H9 (cell line): Measurements from ENCODE around the gene CTDSPL. TPM values are rescaled to one million over a fixed set of nuclear protein-coding genes. Genes with fewer than 3 reads are reported as not detected.

Source experiments
- DNase-seq: peaks from one replicate; pipeline ENCODE4 v3.0.0-alpha.2; 2017
- H2AFZ ChIP-seq: one replicate; pipeline ENCODE4 v1.6.1; 2013; ENCODE audit warnings: mild to moderate bottlenecking, low read length, control low read depth, moderate library complexity
- H2AK5ac ChIP-seq: 2 replicates; pipeline ENCODE4 v1.6.1; 2013; ENCODE audit warnings: low read length, control low read depth, mixed read lengths; ENCODE audit not compliant: insufficient read length
- H2BK120ac ChIP-seq: one replicate; pipeline ENCODE4 v1.6.1; 2013; ENCODE audit warnings: low read depth, mild to moderate bottlenecking, low read length, control low read depth, inconsistent platforms; ENCODE audit not compliant: poor library complexity, severe bottlenecking
- H2BK12ac ChIP-seq: 2 replicates; pipeline ENCODE4 v1.6.1; 2013; ENCODE audit warnings: low read length, control low read depth, mixed read lengths, low read depth; ENCODE audit not compliant: insufficient read length
- H2BK15ac ChIP-seq: 2 replicates; pipeline ENCODE4 v1.6.1; 2013; ENCODE audit warnings: low read depth, low read length, control low read depth
- H2BK20ac ChIP-seq: one replicate; pipeline ENCODE4 v1.6.1; 2013; ENCODE audit warnings: low read depth, mild to moderate bottlenecking, low read length, control low read depth, inconsistent platforms; ENCODE audit not compliant: poor library complexity, severe bottlenecking
- H2BK5ac ChIP-seq: 2 replicates; pipeline ENCODE4 v1.6.1; 2013; ENCODE audit warnings: low read length, control low read depth, mixed read lengths; ENCODE audit not compliant: insufficient read length
- H3K14ac ChIP-seq: 2 replicates; pipeline ENCODE4 v1.6.1; 2013; ENCODE audit warnings: low read length, control low read depth; ENCODE audit not compliant: insufficient read depth
- H3K18ac ChIP-seq: 2 replicates; pipeline ENCODE4 v1.6.1; 2013; ENCODE audit warnings: low read depth, mild to moderate bottlenecking, mixed read lengths, low read length, control low read depth; ENCODE audit not compliant: insufficient read length
- H3K23ac ChIP-seq: 2 replicates; pipeline ENCODE4 v1.6.1; 2013; ENCODE audit warnings: low read length, control low read depth, mixed read lengths, low read depth; ENCODE audit not compliant: insufficient read length
- H3K23me2 ChIP-seq: 2 replicates; pipeline ENCODE4 v1.6.1; 2013; ENCODE audit warnings: low read depth, mild to moderate bottlenecking, mixed read lengths, low read length, control low read depth; ENCODE audit not compliant: insufficient read length, poor library complexity, severe bottlenecking
- H3K27ac ChIP-seq: 2 replicates; pipeline ENCODE4 v1.5.1; 2013; ENCODE audit warnings: low read length, control low read depth, mixed read lengths, low read depth; ENCODE audit not compliant: insufficient read length
- H3K27me3 ChIP-seq: 2 replicates; pipeline ENCODE4 v1.6.1; 2013; ENCODE audit warnings: low read length, control low read depth, inconsistent platforms; ENCODE audit not compliant: insufficient read depth
- H3K4ac ChIP-seq: 2 replicates; pipeline ENCODE4 v1.6.1; 2013; ENCODE audit warnings: low read depth, mild to moderate bottlenecking, control low read depth, inconsistent platforms, low read length, moderate library complexity
- H3K4me1 ChIP-seq: 2 replicates; pipeline ENCODE4 v1.6.1; 2013; ENCODE audit warnings: low read length, control low read depth, inconsistent platforms; ENCODE audit not compliant: insufficient read depth
- H3K4me2 ChIP-seq: 2 replicates; pipeline ENCODE4 v1.6.1; 2013; ENCODE audit warnings: low read length, control low read depth, mixed read lengths; ENCODE audit not compliant: insufficient read length, insufficient read depth
- H3K56ac ChIP-seq: 2 replicates; pipeline ENCODE4 v1.6.1; 2013; ENCODE audit warnings: low read depth, mild to moderate bottlenecking, mixed read lengths, low read length, control low read depth; ENCODE audit not compliant: insufficient read length
- H3K79me1 ChIP-seq: 2 replicates; pipeline ENCODE4 v1.6.1; 2013; ENCODE audit warnings: low read depth, mild to moderate bottlenecking, moderate library complexity, low read length, control low read depth, inconsistent platforms; ENCODE audit not compliant: insufficient read depth, poor library complexity, severe bottlenecking
- H3K79me2 ChIP-seq: 2 replicates; pipeline ENCODE4 v1.6.1; 2013; ENCODE audit warnings: low read length, control low read depth, inconsistent platforms; ENCODE audit not compliant: insufficient read depth
- H3K9ac ChIP-seq: 2 replicates; pipeline ENCODE4 v1.6.1; 2013; ENCODE audit warnings: low read length, control low read depth, mixed read lengths; ENCODE audit not compliant: insufficient read length; ENCODE audit errors: extremely low read depth
- H3K9me3 ChIP-seq: one replicate; pipeline ENCODE4 v1.6.1; 2013; ENCODE audit warnings: low read depth, low read length, inconsistent platforms; ENCODE audit not compliant: control insufficient read depth
- H3T11ph ChIP-seq: one replicate; pipeline ENCODE4 v1.6.1; 2013; ENCODE audit warnings: mild to moderate bottlenecking, low read length, control low read depth, inconsistent platforms
- H4K20me1 ChIP-seq: one replicate; pipeline ENCODE4 v1.6.1; 2013; ENCODE audit not compliant: control insufficient read depth, insufficient read length, insufficient read depth
- H4K5ac ChIP-seq: 2 replicates; pipeline ENCODE4 v1.6.1; 2013; ENCODE audit warnings: low read depth, mild to moderate bottlenecking, mixed read lengths, low read length, control low read depth; ENCODE audit not compliant: insufficient read length
- H4K8ac ChIP-seq: replicated peaks from 2 replicates; pipeline ENCODE4 v1.6.1; 2013; ENCODE audit warnings: low read length, control low read depth, mixed read lengths, low read depth; ENCODE audit not compliant: insufficient read length
- H4K91ac ChIP-seq: 2 replicates; pipeline ENCODE4 v1.6.1; 2013; ENCODE audit warnings: low read depth, mild to moderate bottlenecking, moderate library complexity, mixed read lengths, low read length, control low read depth; ENCODE audit not compliant: insufficient read length
- H3K27ac Mint-ChIP-seq, 3 experiments: 2 replicates in 2 of 3; 3 replicates in 1 of 3; pipeline ENCODE4 v1.8.0; 2020 to 2021; ENCODE audit warnings: mixed read lengths in 3 of 3, mild to moderate bottlenecking in 1 of 3, moderate library complexity in 1 of 3
- H3K27me3 Mint-ChIP-seq: 2 replicates; pipeline ENCODE4 v1.8.0; 2021; ENCODE audit warnings: low read depth, mild to moderate bottlenecking, moderate library complexity, mixed read lengths
- H3K36me3 Mint-ChIP-seq, 3 experiments: 2 replicates in 2 of 3; 3 replicates in 1 of 3; pipeline ENCODE4 v1.8.0; 2020 to 2021; ENCODE audit warnings: low read depth in 3 of 3, mixed read lengths in 3 of 3; ENCODE audit not compliant: insufficient read depth in 1 of 3
- H3K4me1 Mint-ChIP-seq, 2 experiments: 2 replicates each; pipeline ENCODE4 v1.8.0; 2020; ENCODE audit warnings: mixed read lengths in 2 of 2
- H3K4me3 Mint-ChIP-seq, 2 experiments: 2 replicates in 1 of 2; 3 replicates in 1 of 2; pipeline ENCODE4 v1.8.0; 2020 to 2021; ENCODE audit warnings: mild to moderate bottlenecking in 2 of 2, mixed read lengths in 2 of 2, moderate library complexity in 1 of 2
- H3K9me3 Mint-ChIP-seq, 2 experiments: 2 replicates in 1 of 2; 3 replicates in 1 of 2; pipeline ENCODE4 v1.8.0; 2020; ENCODE audit warnings: mild to moderate bottlenecking in 2 of 2, mixed read lengths in 2 of 2, moderate library complexity in 1 of 2
- WGBS: extraction: QIAGEN DNeasy Blood & Tissue Kit; methylation state at CpG from one replicate; pipeline ENCODE4 v1.1.7; 2013; ENCODE audit warnings: missing lambda C conversion rate, low lambda C conversion rate, mixed read lengths; ENCODE audit not compliant: insufficient read length; ENCODE audit errors: extremely low coverage; 5-methylcytosine and 5-hydroxymethylcytosine counted together
- total RNA-seq: library from RNA; stranded (reverse); gene quantifications from 2 replicates; pipeline ENCODE4 v1.2.1, GENCODE V29; 2021
- TF ChIP-seq, protein P1 (sequence below): fragments of 200-600 bp; sonication (generic); conservative IDR thresholded peaks from 3 replicates; pipeline ENCODE4 v1.8.0; 2021; ENCODE audit warnings: antibody characterized with exemption, mild to moderate bottlenecking

Gene CTDSPL
- total RNA-seq, 1 experiment from 2014 or later = 20.8 TPM

DNA sequence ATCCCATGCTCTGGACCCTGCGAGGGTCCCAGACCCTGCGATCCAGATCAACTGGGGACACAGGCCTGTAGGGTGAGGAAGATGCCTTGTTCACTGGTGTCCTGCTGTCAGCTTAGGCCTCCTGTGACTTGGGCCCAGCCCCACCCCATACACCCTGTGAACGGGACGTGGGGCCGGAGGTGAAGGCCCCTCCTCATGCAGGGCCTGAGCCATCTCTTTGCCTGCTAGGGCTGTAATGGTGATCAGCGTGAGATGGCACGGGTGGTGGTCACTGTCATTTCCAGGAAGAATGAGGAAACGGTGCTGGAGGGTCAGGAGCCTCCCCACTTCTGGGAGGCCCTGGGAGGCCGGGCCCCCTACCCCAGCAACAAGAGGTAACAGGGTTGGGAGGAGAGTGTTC lies 141.3 kb downstream of the CTDSPL start:
- peaks cover 11 to 20% of the 10 kb centered on the region in 2 experiments for H3K4me1 Mint-ChIP-seq
- peaks cover 7% of the 10 kb centered on the region for H3K27me3 Mint-ChIP-seq
- no peak overlapping the region for H2BK15ac ChIP-seq
- peaks cover 0 to 17% (median 4%) of the 10 kb centered on the region in 3 experiments; a peak in 5 of 7 replicates for H3K36me3 Mint-ChIP-seq
- DNase-seq = no peak
- no peak overlapping the region for H3K56ac ChIP-seq
- no peak overlapping the region for H4K5ac ChIP-seq
- no peak overlapping the region for H3K23ac ChIP-seq
- TF ChIP-seq, protein P1, sequence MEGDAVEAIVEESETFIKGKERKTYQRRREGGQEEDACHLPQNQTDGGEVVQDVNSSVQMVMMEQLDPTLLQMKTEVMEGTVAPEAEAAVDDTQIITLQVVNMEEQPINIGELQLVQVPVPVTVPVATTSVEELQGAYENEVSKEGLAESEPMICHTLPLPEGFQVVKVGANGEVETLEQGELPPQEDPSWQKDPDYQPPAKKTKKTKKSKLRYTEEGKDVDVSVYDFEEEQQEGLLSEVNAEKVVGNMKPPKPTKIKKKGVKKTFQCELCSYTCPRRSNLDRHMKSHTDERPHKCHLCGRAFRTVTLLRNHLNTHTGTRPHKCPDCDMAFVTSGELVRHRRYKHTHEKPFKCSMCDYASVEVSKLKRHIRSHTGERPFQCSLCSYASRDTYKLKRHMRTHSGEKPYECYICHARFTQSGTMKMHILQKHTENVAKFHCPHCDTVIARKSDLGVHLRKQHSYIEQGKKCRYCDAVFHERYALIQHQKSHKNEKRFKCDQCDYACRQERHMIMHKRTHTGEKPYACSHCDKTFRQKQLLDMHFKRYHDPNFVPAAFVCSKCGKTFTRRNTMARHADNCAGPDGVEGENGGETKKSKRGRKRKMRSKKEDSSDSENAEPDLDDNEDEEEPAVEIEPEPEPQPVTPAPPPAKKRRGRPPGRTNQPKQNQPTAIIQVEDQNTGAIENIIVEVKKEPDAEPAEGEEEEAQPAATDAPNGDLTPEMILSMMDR = no peak
- no peaks in the 10 kb centered on the region for H3K23me2 ChIP-seq
- no peak overlapping the region for H3K4me3 Mint-ChIP-seq
- no peak overlapping the region for H2AK5ac ChIP-seq
- H3K14ac ChIP-seq = no peak overlapping the region
- H2BK20ac ChIP-seq = no peak overlapping the region
- H2BK120ac ChIP-seq = no peak overlapping the region
- H3K9me3 Mint-ChIP-seq = no peaks in the 10 kb centered on the region; a peak in 1 of 5 replicates
- no peaks in the 10 kb centered on the region for H3K79me1 ChIP-seq
- no CpG with 5 or more reads among the region's 9 CpGs for WGBS
- H2AFZ ChIP-seq = no peak overlapping the region
- no peak overlapping the region for H4K91ac ChIP-seq
- no peaks in the 10 kb centered on the region for H3K9me3 ChIP-seq
- no peaks in the 10 kb centered on the region; the same call in 1 of the 2 replicates for H3K27me3 ChIP-seq
- no peak overlapping the region for H2BK12ac ChIP-seq
- no peak overlapping the region for H3K18ac ChIP-seq
- no peak overlapping the region for H3T11ph ChIP-seq
- H3K9ac ChIP-seq = no peak overlapping the region
- peaks cover 2% of the 10 kb centered on the region; the same call in 1 of the 2 replicates for H3K4me1 ChIP-seq
- no peak overlapping the region for H3K4me2 ChIP-seq
- no peak overlapping the region for H3K27ac Mint-ChIP-seq
- no peaks in the 10 kb centered on the region for H4K20me1 ChIP-seq
- H3K27ac ChIP-seq = no peak overlapping the region
- no peak overlapping the region for H2BK5ac ChIP-seq
- H3K79me2 ChIP-seq = no peaks in the 10 kb centered on the region
- H3K4ac ChIP-seq = no peak overlapping the region
- no peak overlapping the region for H4K8ac ChIP-seq
